SHP77 (cell line): ENCODE results near the gene SSX4.
"Not testable (repeated sequence)": the region's sequence is repeated elsewhere in the genome, so short reads cannot be mapped to it uniquely, and the experiment has no call there.

Experiments used
- DNase-seq, 2 experiments: peaks; one replicate each; lab custom pipeline; 2025; lab: John Stamatoyannopoulos, UW

SSX4 gene

DNA sequence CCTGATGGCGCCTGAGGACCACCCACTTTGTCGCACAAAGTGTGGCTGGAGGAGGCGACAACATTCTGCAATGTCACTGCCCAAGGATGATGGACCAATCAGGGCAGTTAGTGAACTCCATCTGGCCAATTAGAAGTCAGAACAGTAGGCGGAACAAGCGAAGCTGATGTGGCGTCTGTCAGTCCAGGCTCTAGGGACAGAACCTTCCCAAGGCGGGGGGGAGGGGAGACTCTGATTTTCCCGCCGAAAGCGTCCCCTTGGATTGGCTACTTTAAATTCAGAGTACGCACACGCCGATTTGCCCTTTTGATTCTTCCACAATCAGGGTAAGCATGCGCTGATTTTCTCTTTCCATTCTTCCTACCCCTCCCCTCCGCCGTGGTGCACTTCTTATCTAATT is at the start of gene SSX4:
TSS of gene SSX4 (plus strand) at position 301 of the 400 bp plus-strand sequence. CDS start 515 bp downstream, outside the sequence.
- DNase-seq, result not testable (repeated sequence)

- not testable (repeated sequence) for DNase-seq
Measured at GRCh38 chrX:48346059-48346458, 37.3 kb upstream of the SSX4 start.

GRCh38 chrX:48356315-48357094 is 26.8 kb upstream of the SSX4 start, which contains the start of gene SSX3:
Gene SSX3 (minus strand): TSS chrX:48356703. CDS start chrX:48355249, 1,454 bp downstream.
- DNase-seq, result not testable (repeated sequence)

GRCh38 chrX:48357681-48358080 is 25.7 kb upstream of the SSX4 start:
- no peak for DNase-seq

DNA sequence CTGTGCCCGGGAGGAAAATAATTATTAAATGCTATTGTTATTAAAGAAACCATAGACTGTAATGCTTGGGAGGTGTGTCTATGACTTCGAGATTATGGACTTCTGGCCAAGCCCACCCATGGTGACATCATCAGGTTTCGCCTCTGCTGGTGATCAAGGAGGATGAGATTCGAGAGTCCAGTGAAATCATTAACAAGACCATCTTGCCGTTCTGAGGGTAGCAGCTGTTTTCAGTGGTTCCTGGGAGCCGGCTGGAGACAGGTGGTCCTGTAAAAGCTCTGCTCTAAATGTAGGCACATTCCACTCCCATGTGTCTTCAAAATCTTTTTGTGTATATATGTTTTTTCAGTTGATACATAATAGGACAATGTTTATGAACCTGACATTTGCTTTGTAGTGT is 24.1 kb upstream of the SSX4 start:
- not testable (repeated sequence) for DNase-seq

DNA sequence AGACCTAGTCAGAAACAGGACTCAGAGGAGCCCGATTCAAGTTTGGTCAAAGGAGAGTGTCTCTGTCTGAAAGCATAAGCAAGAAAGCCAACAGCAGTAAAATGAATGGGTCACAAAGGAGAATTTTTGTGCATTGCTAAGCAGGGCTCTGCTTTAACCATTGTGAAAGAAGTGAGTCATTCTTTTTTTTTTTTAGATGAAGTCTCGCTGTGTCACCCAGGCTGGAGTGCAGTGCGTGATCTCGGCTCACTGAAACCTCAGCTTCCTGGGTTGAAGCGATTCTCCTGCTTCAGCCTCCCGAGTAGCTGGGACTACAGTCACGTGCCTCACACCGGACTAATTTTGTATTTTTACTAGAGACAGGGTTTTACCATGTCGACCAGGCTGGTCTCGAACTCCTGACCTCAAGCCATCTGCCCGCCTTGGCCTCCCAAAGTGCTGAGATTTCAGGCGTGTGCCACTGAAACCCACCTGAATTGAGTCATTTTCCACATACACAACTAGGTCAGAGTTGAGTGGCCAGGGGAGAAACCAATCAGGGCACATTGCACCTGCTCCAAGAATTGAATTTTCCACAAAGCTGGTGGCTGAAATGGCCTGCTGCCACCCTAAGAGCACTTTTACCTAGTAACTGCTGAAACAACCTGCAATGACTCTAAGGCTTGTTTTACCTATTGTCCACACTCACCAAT is 15.5 kb upstream of the SSX4 start:
- DNase-seq, result not testable (repeated sequence)

- not testable (repeated sequence) for DNase-seq
Measured at GRCh38 chrX:48370408-48370807, 12.9 kb upstream of the SSX4 start.

- DNase-seq, result not testable (repeated sequence)
Measured at GRCh38 chrX:48396931-48397330, 13.6 kb downstream of the SSX4 start.

GRCh38 chrX:48397825-48398224 is 14.5 kb downstream of the SSX4 start:
- DNase-seq, result not testable (repeated sequence)

- not testable (repeated sequence) for DNase-seq
Measured at GRCh38 chrX:48411860-48412259, 28.5 kb downstream of the SSX4 start, which contains the start of gene SSX4B. Gene SSX4B (minus strand): TSS chrX:48411960. CDS start chrX:48411372, 588 bp downstream.

GRCh38 chrX:48427027-48427716 is 43.8 kb downstream of the SSX4 start:
- not testable (repeated sequence) for DNase-seq

DNA sequence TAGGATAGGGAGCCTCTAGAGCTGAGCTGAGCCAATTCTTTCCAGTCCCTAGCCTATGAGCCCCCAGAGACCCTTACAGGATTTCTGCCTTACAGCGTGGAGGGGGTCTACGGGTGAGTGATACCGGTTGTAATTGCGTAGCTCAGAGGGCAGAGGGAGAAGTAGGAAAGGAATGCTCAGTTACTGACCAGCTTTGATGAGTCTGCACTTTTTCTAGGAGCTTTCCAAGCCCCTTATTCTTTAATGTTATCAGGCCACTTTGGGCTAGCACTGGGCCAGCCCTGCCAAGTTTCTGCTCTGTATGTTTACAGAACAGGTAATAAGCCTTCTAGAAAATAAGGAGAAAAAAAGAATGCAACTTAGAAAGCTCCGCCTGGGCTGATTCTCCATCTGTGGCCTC is 46.3 kb downstream of the SSX4 start:
- not testable (repeated sequence) for DNase-seq

- not testable (repeated sequence) for DNase-seq
Measured at GRCh38 chrX:48430166-48430565, 46.8 kb downstream of the SSX4 start.

GRCh38 chrX:48433713-48434112 is 50.4 kb downstream of the SSX4 start:
- DNase-seq, result not testable (repeated sequence)
